GM21390 (cell line): ENCODE data around the gene PIP4K2A.

Source experiments
- ATAC-seq: cut with Tn5 transposase; IDR thresholded peaks from one replicate; pipeline ENCODE4 v1.9.1; 2021; ENCODE audit not compliant: unreplicated experiment

Gene PIP4K2A

GRCh38 chr10:22669163-22669711 is 45.1 kb downstream of the PIP4K2A start:
- no peak for ATAC-seq

- no peak for ATAC-seq
These were observed 47.3 kb downstream of the PIP4K2A start for GRCh38 chr10:22667093-22667480.

GRCh38 chr10:22666287-22667092 is 47.9 kb downstream of the PIP4K2A start:
- peak; percentile 75 for ATAC-seq

GRCh38 chr10:22665329-22665728 is 49.0 kb downstream of the PIP4K2A start:
- ATAC-seq: no peak

GRCh38 chr10:22662733-22663330 is 51.5 kb downstream of the PIP4K2A start:
- ATAC-seq: no peak

GRCh38 chr10:22659866-22660265 is 54.5 kb downstream of the PIP4K2A start:
- ATAC-seq: no peak

GRCh38 chr10:22658745-22659410 is 55.5 kb downstream of the PIP4K2A start:
- ATAC-seq: no peak

- no peak for ATAC-seq
These were observed 56.7 kb downstream of the PIP4K2A start for GRCh38 chr10:22657566-22658225.

- no peak for ATAC-seq
These were observed 57.4 kb downstream of the PIP4K2A start for GRCh38 chr10:22657024-22657423.

- no peak for ATAC-seq
These were observed 58.3 kb downstream of the PIP4K2A start for GRCh38 chr10:22656036-22656435.

GRCh38 chr10:22655312-22655981 is 58.9 kb downstream of the PIP4K2A start:
- ATAC-seq: no peak

GRCh38 chr10:22652988-22653481 is 61.3 kb downstream of the PIP4K2A start:
- no peak for ATAC-seq

GRCh38 chr10:22651276-22651980 is 63.0 kb downstream of the PIP4K2A start:
- no peak for ATAC-seq

GRCh38 chr10:22649994-22650393 is 64.4 kb downstream of the PIP4K2A start:
- no peak for ATAC-seq

GRCh38 chr10:22649390-22649841 is 65.0 kb downstream of the PIP4K2A start:
- ATAC-seq: no peak

- peak; percentile 41 for ATAC-seq
These were observed 65.8 kb downstream of the PIP4K2A start for GRCh38 chr10:22648547-22648961.

- ATAC-seq: no peak
These were observed 67.1 kb downstream of the PIP4K2A start for GRCh38 chr10:22647244-22647643.

GRCh38 chr10:22646388-22646853 is 68.0 kb downstream of the PIP4K2A start:
- peak; percentile 63 for ATAC-seq

GRCh38 chr10:22644222-22644621 is 70.2 kb downstream of the PIP4K2A start:
- ATAC-seq: no peak

- ATAC-seq: no peak
These were observed 70.6 kb downstream of the PIP4K2A start for GRCh38 chr10:22643775-22644174.
